Mesendoderm (in vitro differentiated cells): ENCODE data around the gene DEGS2.

Source experiments
- DNase-seq: peaks from one replicate; pipeline ENCODE4 v3.0.0; 2013
- H2AK5ac ChIP-seq: 2 replicates; pipeline ENCODE4 v1.6.1; 2013; ENCODE audit warnings: low read length, inconsistent platforms
- H2BK120ac ChIP-seq: 2 replicates; pipeline ENCODE4 v1.6.1; 2013; ENCODE audit warnings: low read depth, mild to moderate bottlenecking, low read length, moderate library complexity, mixed read lengths
- H2BK15ac ChIP-seq: replicated peaks from 2 replicates; pipeline ENCODE4 v1.6.1; 2013; ENCODE audit warnings: low read depth, mild to moderate bottlenecking, moderate library complexity
- H2BK5ac ChIP-seq: 2 replicates; pipeline ENCODE4 v1.6.1; 2013; ENCODE audit warnings: low read length, inconsistent platforms
- H3K18ac ChIP-seq: 2 replicates; pipeline ENCODE4 v1.6.1; 2013; ENCODE audit warnings: mild to moderate bottlenecking, low read length, mixed read lengths
- H3K23ac ChIP-seq: one replicate; pipeline ENCODE4 v1.6.1; 2013; ENCODE audit warnings: low read length
- H3K27ac ChIP-seq: 2 replicates; pipeline ENCODE4 v1.5.1; 2013; ENCODE audit warnings: low read depth, mild to moderate bottlenecking, inconsistent platforms, low read length, moderate library complexity
- H3K27me3 ChIP-seq: 2 replicates; pipeline ENCODE4 v1.6.1; 2013; ENCODE audit warnings: low read length, control low read depth, mild to moderate bottlenecking, inconsistent platforms; ENCODE audit not compliant: insufficient read depth, poor library complexity
- H3K36me3 ChIP-seq: 2 replicates; pipeline ENCODE4 v1.6.1; 2013; ENCODE audit warnings: low read length, inconsistent platforms; ENCODE audit not compliant: control insufficient read depth, insufficient read depth
- H3K4ac ChIP-seq: one replicate; pipeline ENCODE4 v1.6.1; 2013; ENCODE audit warnings: low read depth, mild to moderate bottlenecking, low read length, moderate library complexity
- H3K4me1 ChIP-seq: 2 replicates; pipeline ENCODE4 v1.6.1; 2013; ENCODE audit warnings: low read depth, low read length, inconsistent platforms; ENCODE audit not compliant: control insufficient read depth
- H3K4me2 ChIP-seq: 2 replicates; pipeline ENCODE4 v1.6.1; 2013; ENCODE audit warnings: low read length
- H3K4me3 ChIP-seq: 2 replicates; pipeline ENCODE4 v1.5.1; 2013; ENCODE audit warnings: mild to moderate bottlenecking, low read length
- H3K56ac ChIP-seq: one replicate; pipeline ENCODE4 v1.6.1; 2013; ENCODE audit warnings: low read length
- H3K79me1 ChIP-seq: 2 replicates; pipeline ENCODE4 v1.6.1; 2013; ENCODE audit warnings: low read length, inconsistent platforms
- H3K79me2 ChIP-seq: 2 replicates; pipeline ENCODE4 v1.6.1; 2013; ENCODE audit warnings: mild to moderate bottlenecking, low read length; ENCODE audit not compliant: control insufficient read depth, insufficient read depth
- H3K9ac ChIP-seq: 2 replicates; pipeline ENCODE4 v1.6.1; 2013; ENCODE audit warnings: low read length, inconsistent platforms
- H4K5ac ChIP-seq: one replicate; pipeline ENCODE4 v1.6.1; 2013; ENCODE audit warnings: low read length
- H4K8ac ChIP-seq: one replicate; pipeline ENCODE4 v1.6.1; 2013; ENCODE audit warnings: low read depth, mild to moderate bottlenecking, control low read depth, low read length, moderate library complexity
- WGBS: extraction: QIAGEN DNeasy Blood & Tissue Kit; methylation state at CpG from one replicate; pipeline ENCODE4 v1.1.7; 2013; ENCODE audit warnings: low lambda C conversion rate, missing lambda C conversion rate; ENCODE audit not compliant: insufficient coverage; ENCODE audit errors: extremely low coverage; 5-methylcytosine and 5-hydroxymethylcytosine counted together

DEGS2 gene

DNA sequence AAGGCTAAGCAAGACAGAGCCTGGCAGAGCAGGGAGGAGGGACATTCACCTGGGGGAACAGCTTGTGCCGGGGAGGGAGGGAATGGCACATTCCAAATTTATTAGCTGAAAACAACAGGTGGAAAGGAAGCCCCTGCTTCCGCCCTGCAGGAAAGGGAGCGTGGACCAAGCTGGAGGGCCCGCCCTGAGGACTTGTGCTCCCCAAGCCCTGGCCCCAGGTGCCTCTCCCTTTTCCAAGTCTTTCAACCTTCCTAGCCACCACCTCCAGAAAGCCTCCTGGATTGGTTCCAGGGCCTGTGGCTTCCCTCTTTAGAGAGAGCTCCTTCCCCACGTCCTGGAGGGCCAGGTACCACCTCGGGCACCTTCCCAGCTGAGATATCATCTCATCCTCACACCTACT, 2.7 kb downstream of the DEGS2 start:
- H3K79me2 ChIP-seq, result no peaks in the 10 kb centered on the region
- no peak overlapping the region for H3K56ac ChIP-seq

DNA sequence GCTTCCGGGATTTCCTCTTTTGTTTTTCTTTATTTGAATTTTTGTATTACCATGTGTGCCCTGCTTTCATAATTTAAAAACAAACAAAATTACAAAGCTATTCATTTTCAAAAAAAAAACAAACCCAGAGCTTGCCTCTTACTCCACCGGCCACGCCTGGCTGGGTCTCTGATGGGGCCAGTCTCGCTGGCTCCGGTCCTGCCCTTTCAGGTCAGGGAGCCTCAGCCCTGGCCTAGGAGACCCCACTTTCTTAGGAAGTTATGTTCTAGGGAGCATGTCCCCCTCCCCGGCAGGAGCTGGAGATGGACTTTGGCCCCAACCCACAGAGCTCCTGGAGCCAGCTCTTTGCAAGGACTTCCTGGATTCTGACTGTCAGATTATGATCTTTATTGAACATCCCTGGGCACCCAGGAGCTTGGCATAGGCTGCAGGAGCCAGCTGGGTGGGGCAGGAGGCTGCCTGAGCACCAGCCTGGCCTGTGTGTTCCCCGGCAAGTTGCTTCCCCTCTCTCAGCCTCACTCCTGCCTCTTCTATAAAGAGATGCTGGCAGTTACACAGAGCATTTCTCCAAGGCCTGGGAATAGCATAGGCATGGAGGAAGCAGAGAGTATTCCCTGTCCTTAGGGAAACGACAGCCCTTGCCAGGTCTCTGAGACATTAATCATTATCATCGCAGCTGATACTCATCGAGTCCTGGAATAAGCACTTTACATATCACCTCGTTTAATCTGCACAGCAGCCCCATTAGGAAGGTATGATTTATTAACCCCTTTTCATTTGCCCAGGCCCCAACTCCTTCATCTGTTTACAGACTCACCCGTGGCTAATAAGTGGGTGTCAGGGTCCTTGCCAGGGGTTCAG, 3.5 kb downstream of the DEGS2 start:
- H3K27ac ChIP-seq, result no peak overlapping the region
- H2BK120ac ChIP-seq, result no peak overlapping the region
- H3K4me3 ChIP-seq, result no peak overlapping the region
- peaks cover 15% of the 10 kb centered on the region for H3K27me3 ChIP-seq
- H3K9ac ChIP-seq, result no peak overlapping the region
- no peak overlapping the region for H2AK5ac ChIP-seq
- no peak overlapping the region for H3K18ac ChIP-seq
- no peak overlapping the region for H4K8ac ChIP-seq
- no peak overlapping the region for H3K4me2 ChIP-seq
- H3K23ac ChIP-seq, result no peak overlapping the region
- no peaks in the 10 kb centered on the region for H3K36me3 ChIP-seq
- no peaks in the 10 kb centered on the region for H3K4me1 ChIP-seq
- WGBS, result no CpG with 5 or more reads among the region's 12 CpGs
- no peak overlapping the region for H3K4ac ChIP-seq
- H2BK15ac ChIP-seq, result no peak overlapping the region
- no peaks in the 10 kb centered on the region for H3K79me1 ChIP-seq
- no peak overlapping the region for H4K5ac ChIP-seq
- H3K56ac ChIP-seq, result no peak overlapping the region
- DNase-seq, result no peak
- H2BK5ac ChIP-seq, result no peak overlapping the region
- no peaks in the 10 kb centered on the region for H3K79me2 ChIP-seq

More for the DNA sequence above, 2.7 kb downstream of the DEGS2 start:
- Histone ChIP-seq H3K27me3 (peaks cover 17% of the 10 kb centered on the region), H3K23ac (no peak overlapping the region), H3K18ac (no peak overlapping the region), H3K27ac (no peak overlapping the region), H2BK120ac (no peak overlapping the region), H3K4me2 (no peak overlapping the region), H3K79me1 (no peaks in the 10 kb centered on the region), H2BK5ac (no peak overlapping the region), H3K9ac (no peak overlapping the region), H3K4me3 (no peak overlapping the region), H3K4ac (no peak overlapping the region), H3K4me1 (no peaks in the 10 kb centered on the region), H4K8ac (no peak overlapping the region), H3K36me3 (no peaks in the 10 kb centered on the region), H4K5ac (no peak overlapping the region), H2AK5ac (no peak overlapping the region), H2BK15ac (no peak overlapping the region)
- WGBS, result no CpG with 5 or more reads among the region's 6 CpGs
- DNase-seq, result no peak

DNA sequence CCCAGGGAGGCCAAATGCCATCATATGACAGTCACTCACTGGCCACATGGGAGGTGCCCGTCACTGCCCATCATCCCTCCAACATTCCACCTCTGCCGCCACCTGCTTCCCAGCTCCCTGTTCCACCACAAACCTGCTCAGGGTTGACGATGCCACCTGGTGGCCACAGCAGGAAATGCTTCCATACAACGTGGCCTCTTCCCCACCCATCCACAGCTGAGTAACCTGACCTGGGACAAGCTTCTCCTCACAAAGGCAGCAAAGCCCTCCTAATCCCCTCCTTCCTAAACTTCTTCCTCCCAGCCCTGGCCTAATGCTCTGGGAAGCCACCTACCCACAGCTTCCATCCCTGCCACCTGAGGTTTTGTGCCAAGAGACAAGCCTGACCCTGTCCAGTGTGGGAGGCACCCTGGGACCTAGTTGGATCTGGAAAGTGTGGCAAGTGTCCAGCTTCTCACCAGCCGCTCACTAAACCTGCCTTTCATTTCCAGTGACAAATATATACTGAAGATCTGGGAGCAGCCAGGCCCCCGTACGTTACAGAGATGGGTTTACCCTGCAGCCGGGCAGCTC, 4.3 kb downstream of the DEGS2 start:
- Histone ChIP-seq H3K79me1 (no peaks in the 10 kb centered on the region), H3K4ac (no peak overlapping the region), H3K4me3 (no peak overlapping the region), H2BK5ac (no peak overlapping the region), H3K9ac (no peak overlapping the region), H2BK120ac (no peak overlapping the region), H3K27ac (no peak overlapping the region), H3K56ac (no peak overlapping the region), H4K8ac (no peak overlapping the region), H3K23ac (no peak overlapping the region), H2BK15ac (no peak overlapping the region), H2AK5ac (no peak overlapping the region), H3K4me2 (no peak overlapping the region), H3K4me1 (no peaks in the 10 kb centered on the region), H3K18ac (no peak overlapping the region), H3K27me3 (peaks cover 12% of the 10 kb centered on the region), H3K79me2 (no peaks in the 10 kb centered on the region), H4K5ac (no peak overlapping the region), H3K36me3 (no peaks in the 10 kb centered on the region)
- WGBS, result no CpG with 5 or more reads among the region's 8 CpGs
- peak; percentile 88 for DNase-seq

GRCh38 chr14:100153560-100153959, 5.9 kb downstream of the DEGS2 start:
- Histone ChIP-seq H3K9ac (no peak overlapping the region), H3K4me3 (no peak overlapping the region), H2BK120ac (no peak overlapping the region), H3K36me3 (no peaks in the 10 kb centered on the region), H3K4me1 (no peaks in the 10 kb centered on the region), H2BK15ac (no peak overlapping the region), H3K4me2 (no peak overlapping the region), H3K79me2 (no peaks in the 10 kb centered on the region), H3K4ac (no peak overlapping the region), H3K23ac (no peak overlapping the region), H3K27ac (no peak overlapping the region), H2BK5ac (no peak overlapping the region), H3K18ac (no peak overlapping the region), H2AK5ac (no peak overlapping the region), H4K5ac (no peak overlapping the region), H3K56ac (no peak overlapping the region), H4K8ac (no peak overlapping the region), H3K27me3 (peaks cover 2% of the 10 kb centered on the region), H3K79me1 (no peaks in the 10 kb centered on the region)
- WGBS, result no CpG with 5 or more reads among the region's 6 CpGs
- no peak for DNase-seq

GRCh38 chr14:100152091-100152490, 7.4 kb downstream of the DEGS2 start:
- WGBS, result no CpG with 5 or more reads among the region's 10 CpGs
- no peak overlapping the region for H3K4me3 ChIP-seq
- no peaks in the 10 kb centered on the region for H3K36me3 ChIP-seq
- DNase-seq, result no peak
- no peak overlapping the region for H3K9ac ChIP-seq
- H3K23ac ChIP-seq, result no peak overlapping the region
- H2BK120ac ChIP-seq, result no peak overlapping the region
- H4K8ac ChIP-seq, result no peak overlapping the region
- H3K79me1 ChIP-seq, result no peaks in the 10 kb centered on the region
- no peak overlapping the region for H3K4ac ChIP-seq
- no peak overlapping the region for H2BK15ac ChIP-seq
- H2AK5ac ChIP-seq, result no peak overlapping the region
- no peak overlapping the region for H2BK5ac ChIP-seq
- no peak overlapping the region for H4K5ac ChIP-seq
- no peak overlapping the region for H3K4me2 ChIP-seq
- no peak overlapping the region for H3K56ac ChIP-seq
- H3K4me1 ChIP-seq, result no peaks in the 10 kb centered on the region
- H3K27ac ChIP-seq, result no peak overlapping the region
- no peaks in the 10 kb centered on the region for H3K27me3 ChIP-seq
- no peak overlapping the region for H3K18ac ChIP-seq
- H3K79me2 ChIP-seq, result no peaks in the 10 kb centered on the region
